Effector CD4-positive, alpha-beta T cell (primary cell): Measurements from ENCODE around the gene CLINT1.

ENCODE experiments used
- DNase-seq: peaks from one replicate; pipeline ENCODE4 v3.0.0-alpha.2; 2020

The CLINT1 gene

GRCh38 chr5:157819502-157820115, 39.3 kb downstream of the CLINT1 start:
- DNase-seq: no peak

GRCh38 chr5:157818368-157818767, 40.6 kb downstream of the CLINT1 start:
- DNase-seq: no peak

GRCh38 chr5:157817928-157818327, 41.0 kb downstream of the CLINT1 start:
- no peak for DNase-seq

GRCh38 chr5:157817387-157817702, 41.6 kb downstream of the CLINT1 start:
- no peak for DNase-seq

- DNase-seq: no peak
These were observed 42.1 kb downstream of the CLINT1 start for GRCh38 chr5:157816682-157817386.

- DNase-seq: no peak
These were observed 46.9 kb downstream of the CLINT1 start for GRCh38 chr5:157812086-157812485.

- no peak for DNase-seq
These were observed 50.9 kb downstream of the CLINT1 start for GRCh38 chr5:157808043-157808442.

- DNase-seq: no peak
These were observed 56.2 kb downstream of the CLINT1 start for GRCh38 chr5:157802736-157803135.

- no peak for DNase-seq
These were observed 58.8 kb downstream of the CLINT1 start for GRCh38 chr5:157800137-157800536.

- no peak for DNase-seq
These were observed 59.4 kb downstream of the CLINT1 start for GRCh38 chr5:157799578-157799977.

- DNase-seq: no peak
These were observed 65.6 kb downstream of the CLINT1 start for GRCh38 chr5:157793301-157793700.

GRCh38 chr5:157785801-157786200, 73.1 kb downstream of the CLINT1 start:
- DNase-seq: no peak

GRCh38 chr5:157779221-157779620, 79.7 kb downstream of the CLINT1 start:
- no peak for DNase-seq

GRCh38 chr5:157778121-157778805, 80.7 kb downstream of the CLINT1 start:
- DNase-seq: no peak

- no peak for DNase-seq
These were observed 86.8 kb downstream of the CLINT1 start for GRCh38 chr5:157772127-157772526.

- DNase-seq: no peak
These were observed 88.3 kb downstream of the CLINT1 start for GRCh38 chr5:157770665-157771064.

GRCh38 chr5:157767689-157768088, 91.3 kb downstream of the CLINT1 start:
- no peak for DNase-seq

- DNase-seq: no peak
These were observed 92.0 kb downstream of the CLINT1 start for GRCh38 chr5:157766902-157767301.

- no peak for DNase-seq
These were observed 92.5 kb downstream of the CLINT1 start for GRCh38 chr5:157766442-157766841.

GRCh38 chr5:157764531-157764930, 94.4 kb downstream of the CLINT1 start:
- no peak for DNase-seq

- no peak for DNase-seq
These were observed 97.0 kb downstream of the CLINT1 start for GRCh38 chr5:157761690-157762621.

GRCh38 chr5:157758706-157759105, 100.2 kb downstream of the CLINT1 start:
- no peak for DNase-seq

GRCh38 chr5:157756122-157756521, 102.8 kb downstream of the CLINT1 start:
- no peak for DNase-seq
